Fibroblast of villous mesenchyme (primary cell): ENCODE measurements around the gene SLC22A12. TPM values are rescaled to one million over a fixed set of nuclear protein-coding genes. Genes with fewer than 3 reads are reported as not detected.

Experiments
- DNase-seq: peaks from one replicate; pipeline ENCODE4 v3.0.0-alpha.2; 2010; ENCODE audit warnings: low read depth
- H3K4me3 ChIP-seq: 2 replicates; pipeline ENCODE4 v1.5.1; 2011; ENCODE audit warnings: low read depth, mild to moderate bottlenecking, low read length
- CTCF ChIP-seq: IDR thresholded peaks from 2 replicates; pipeline ENCODE4 v1.5.1; 2012; ENCODE audit warnings: low read depth, mild to moderate bottlenecking, low read length; ENCODE audit not compliant: insufficient read depth
- total RNA-seq: library from RNA; depleted of rRNA; stranded (reverse); fragments of >200 nt; gene quantifications from 2 replicates; pipeline ENCODE4 v1.2.3, GENCODE V29; 2012

The SLC22A12 gene
- total RNA-seq, 1 donor, result not detected

GRCh38 chr11:64628596-64628995 is 37.6 kb downstream of the SLC22A12 start:
- DNase-seq, result no peak
- H3K4me3 ChIP-seq, result no peak overlapping the region
- TF ChIP-seq CTCF, result no peak

GRCh38 chr11:64629103-64629502 is 38.1 kb downstream of the SLC22A12 start:
- no peak for DNase-seq
- H3K4me3 ChIP-seq, result no peak overlapping the region
- TF ChIP-seq CTCF, result no peak

GRCh38 chr11:64629796-64630562 is 39.0 kb downstream of the SLC22A12 start:
- no peak overlapping the region for H3K4me3 ChIP-seq
- DNase-seq, result no peak
- no peak for TF ChIP-seq CTCF

- no peak overlapping the region for H3K4me3 ChIP-seq
- no peak for DNase-seq
- TF ChIP-seq CTCF, result no peak
These were observed 40.7 kb downstream of the SLC22A12 start for GRCh38 chr11:64631675-64632074.

- TF ChIP-seq CTCF, result no peak
- H3K4me3 ChIP-seq, result no peak overlapping the region
- no peak for DNase-seq
These were observed 41.2 kb downstream of the SLC22A12 start for GRCh38 chr11:64632237-64632636.

GRCh38 chr11:64632654-64633053 is 41.6 kb downstream of the SLC22A12 start:
- no peak for DNase-seq
- no peak overlapping the region for H3K4me3 ChIP-seq
- no peak for TF ChIP-seq CTCF
